Measurements from ENCODE around the gene PSAP. TPM values are rescaled to one million over a fixed set of nuclear protein-coding genes. Genes with fewer than 3 reads are reported as not detected.
"Not testable (repeated sequence)": the region's sequence is repeated elsewhere in the genome, so short reads cannot be mapped to it uniquely, and the experiment has no call there.

PSAP gene
- total and polyA plus RNA-seq, 4 donors, result 255 to 671 (median 472) TPM

DNA sequence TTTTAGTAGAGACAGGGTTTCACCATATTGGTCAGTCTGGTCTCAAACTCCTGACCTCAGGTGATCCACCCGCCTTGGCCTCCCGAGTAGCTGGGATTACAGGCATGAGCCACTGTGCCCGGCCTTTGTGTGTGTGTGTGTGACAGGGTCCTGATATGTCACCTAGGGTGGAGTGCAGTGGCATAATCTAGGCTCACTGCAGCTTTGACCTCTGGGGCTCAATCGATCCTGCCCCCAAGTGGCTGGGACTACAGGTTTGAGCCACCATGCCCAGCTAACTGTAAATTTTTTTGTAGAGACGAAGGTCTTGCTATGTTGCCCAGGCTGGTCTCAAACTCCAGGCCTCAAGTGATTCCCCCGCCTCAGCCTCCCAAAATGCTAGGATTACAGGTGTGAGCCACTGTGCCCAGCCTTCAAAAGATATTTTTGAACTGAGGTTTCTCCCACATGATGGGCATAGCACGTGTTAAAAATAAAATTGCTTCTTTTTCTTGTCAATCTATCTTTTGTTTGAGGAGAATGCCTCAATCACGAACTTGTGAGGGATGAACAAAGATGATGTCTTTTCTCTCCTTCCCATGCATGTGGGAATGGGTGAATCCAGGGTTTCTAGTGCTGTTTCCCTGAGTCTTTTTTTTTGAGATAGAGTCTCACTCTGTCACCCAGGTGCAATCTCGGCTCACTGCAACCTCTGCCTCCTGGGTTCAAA is 30.8 kb upstream of the PSAP start:
- no peaks in the 10 kb centered on the region for H3K4me1 ChIP-seq (ENCODE audit: control insufficient read depth in 4 of 4, insufficient read depth in 4 of 4, low read length in 3 of 4)
- no peaks in the 10 kb centered on the region for H3K36me3 ChIP-seq (ENCODE audit: control insufficient read depth in 4 of 4, insufficient read depth in 3 of 4, low read depth in 1 of 4, low read length in 3 of 4)
- no peaks in the 10 kb centered on the region for H3K9me3 ChIP-seq (ENCODE audit: control insufficient read depth in 4 of 4, low read length in 3 of 4)
- TF ChIP-seq FOXA1 (IDR thresholded peaks at IDR 0.05) (no peak), TAF1 (conservative IDR thresholded peaks at IDR 0.05) (no peak)
- TF ChIP-seq, protein P1, sequence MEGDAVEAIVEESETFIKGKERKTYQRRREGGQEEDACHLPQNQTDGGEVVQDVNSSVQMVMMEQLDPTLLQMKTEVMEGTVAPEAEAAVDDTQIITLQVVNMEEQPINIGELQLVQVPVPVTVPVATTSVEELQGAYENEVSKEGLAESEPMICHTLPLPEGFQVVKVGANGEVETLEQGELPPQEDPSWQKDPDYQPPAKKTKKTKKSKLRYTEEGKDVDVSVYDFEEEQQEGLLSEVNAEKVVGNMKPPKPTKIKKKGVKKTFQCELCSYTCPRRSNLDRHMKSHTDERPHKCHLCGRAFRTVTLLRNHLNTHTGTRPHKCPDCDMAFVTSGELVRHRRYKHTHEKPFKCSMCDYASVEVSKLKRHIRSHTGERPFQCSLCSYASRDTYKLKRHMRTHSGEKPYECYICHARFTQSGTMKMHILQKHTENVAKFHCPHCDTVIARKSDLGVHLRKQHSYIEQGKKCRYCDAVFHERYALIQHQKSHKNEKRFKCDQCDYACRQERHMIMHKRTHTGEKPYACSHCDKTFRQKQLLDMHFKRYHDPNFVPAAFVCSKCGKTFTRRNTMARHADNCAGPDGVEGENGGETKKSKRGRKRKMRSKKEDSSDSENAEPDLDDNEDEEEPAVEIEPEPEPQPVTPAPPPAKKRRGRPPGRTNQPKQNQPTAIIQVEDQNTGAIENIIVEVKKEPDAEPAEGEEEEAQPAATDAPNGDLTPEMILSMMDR (IDR thresholded peaks at IDR 0.05; ENCODE audit: low read depth, low read length, missing input control), result no peak
- TF ChIP-seq, protein P2, sequence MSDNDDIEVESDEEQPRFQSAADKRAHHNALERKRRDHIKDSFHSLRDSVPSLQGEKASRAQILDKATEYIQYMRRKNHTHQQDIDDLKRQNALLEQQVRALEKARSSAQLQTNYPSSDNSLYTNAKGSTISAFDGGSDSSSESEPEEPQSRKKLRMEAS (IDR thresholded peaks at IDR 0.05), result no peak
- no peak overlapping the region for H3K4me3 ChIP-seq (ENCODE audit: low read depth in 1 of 3, low read length in 3 of 3)
- no peak for DNase-seq (ENCODE audit: low spot score)
- H3K27me3 ChIP-seq (ENCODE audit: control insufficient read depth in 4 of 4, insufficient read depth in 4 of 4, low read length in 3 of 4), result no peaks in the 10 kb centered on the region
- no peak overlapping the region for H3K9ac ChIP-seq (ENCODE audit: low read depth in 1 of 2, low read length in 2 of 2)
- WGBS, result 90% methylated on average over 9 of the region's 9 CpGs
- no peak overlapping the region for H3K27ac ChIP-seq (ENCODE audit: low read depth in 1 of 2, low read length in 2 of 2)

DNA sequence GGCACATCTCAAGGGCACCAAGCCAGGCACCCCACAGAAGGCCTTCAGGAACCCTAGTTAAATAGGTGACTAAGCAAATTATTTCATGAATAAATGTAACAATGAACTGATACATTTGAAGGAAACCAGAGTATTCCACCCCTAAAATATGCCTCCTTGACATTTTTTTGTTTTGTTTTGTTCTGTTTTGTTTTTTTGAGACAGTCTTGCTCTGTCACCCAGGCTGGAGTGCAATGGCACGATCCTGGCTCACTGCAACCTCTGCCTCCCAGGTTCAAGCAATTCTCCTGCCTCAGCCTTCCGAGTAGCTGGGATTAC is 30.2 kb upstream of the PSAP start:
- not testable (repeated sequence) for H3K4me3 ChIP-seq (ENCODE audit: low read depth in 1 of 3, low read length in 3 of 3); H3K36me3 ChIP-seq (ENCODE audit: control insufficient read depth in 4 of 4, insufficient read depth in 3 of 4, low read depth in 1 of 4, low read length in 3 of 4); DNase-seq (ENCODE audit: low spot score); H3K27ac ChIP-seq (ENCODE audit: low read depth in 1 of 2, low read length in 2 of 2); H3K9me3 ChIP-seq (ENCODE audit: control insufficient read depth in 4 of 4, low read length in 3 of 4); H3K9ac ChIP-seq (ENCODE audit: low read depth in 1 of 2, low read length in 2 of 2); H3K27me3 ChIP-seq (ENCODE audit: control insufficient read depth in 4 of 4, insufficient read depth in 4 of 4, low read length in 3 of 4); H3K4me1 ChIP-seq (ENCODE audit: control insufficient read depth in 4 of 4, insufficient read depth in 4 of 4, low read length in 3 of 4)
- 95% methylated on average over 2 of the region's 2 CpGs for WGBS

DNA sequence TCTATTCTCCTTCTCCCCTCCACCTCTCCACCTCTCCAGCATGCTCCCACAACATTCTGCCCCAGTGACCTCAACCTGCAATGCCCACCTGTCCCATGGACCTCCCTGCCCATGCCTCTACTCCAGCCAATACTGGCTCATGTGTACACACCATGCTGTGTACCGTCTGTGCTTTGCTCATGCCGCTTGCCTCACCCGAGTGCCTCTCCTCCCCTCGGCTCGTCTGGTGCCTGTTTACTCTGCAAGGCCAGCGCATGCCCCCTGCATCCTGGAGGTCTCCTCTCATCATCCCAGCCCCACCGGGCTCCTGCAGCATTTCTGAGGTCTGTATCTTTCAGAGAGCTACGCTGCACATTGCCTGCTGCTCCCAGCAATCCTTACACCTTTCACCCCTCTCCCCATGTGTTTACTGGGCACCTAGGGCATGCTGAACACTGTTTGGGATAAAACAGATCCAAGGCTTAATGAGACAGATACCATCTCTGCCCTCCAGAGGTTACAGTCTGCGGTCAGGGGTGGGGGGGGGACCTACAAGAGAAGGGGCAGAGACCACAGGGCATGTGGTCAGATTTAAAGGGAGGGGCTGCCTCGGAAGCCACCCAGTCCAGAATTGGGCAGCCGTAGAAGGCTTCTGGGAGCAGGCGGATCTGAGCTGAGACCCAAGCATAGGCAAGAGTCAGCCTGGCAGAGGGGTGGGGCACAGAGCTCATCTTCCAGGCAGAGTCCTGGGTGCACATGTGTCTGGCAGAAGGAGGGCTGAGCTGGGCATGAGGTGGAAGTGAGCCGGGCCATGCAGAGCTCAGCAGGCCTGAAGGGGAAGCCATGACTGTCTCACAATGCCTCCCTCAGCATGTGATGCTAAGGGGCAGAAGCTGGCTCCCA is 29.6 kb upstream of the PSAP start:
- Histone ChIP-seq H3K4me1 (ENCODE audit: control insufficient read depth in 4 of 4, insufficient read depth in 4 of 4, low read length in 3 of 4) (no peaks in the 10 kb centered on the region), H3K27ac (ENCODE audit: low read depth in 1 of 2, low read length in 2 of 2) (no peak overlapping the region), H3K4me3 (ENCODE audit: low read depth in 1 of 3, low read length in 3 of 3) (no peak overlapping the region), H3K9me3 (ENCODE audit: control insufficient read depth in 4 of 4, low read length in 3 of 4) (no peaks in the 10 kb centered on the region), H3K9ac (ENCODE audit: low read depth in 1 of 2, low read length in 2 of 2) (no peak overlapping the region), H3K27me3 (ENCODE audit: control insufficient read depth in 4 of 4, insufficient read depth in 4 of 4, low read length in 3 of 4) (no peaks in the 10 kb centered on the region), H3K36me3 (ENCODE audit: control insufficient read depth in 4 of 4, insufficient read depth in 3 of 4, low read depth in 1 of 4, low read length in 3 of 4) (no peaks in the 10 kb centered on the region)
- no peak for TF ChIP-seq TAF1 (conservative IDR thresholded peaks at IDR 0.05)
- TF ChIP-seq, protein P1 (IDR thresholded peaks at IDR 0.05; ENCODE audit: low read depth, low read length, missing input control), result no peak
- no peak for TF ChIP-seq YY1 (IDR thresholded peaks at IDR 0.05)
- TF ChIP-seq RXRA (IDR thresholded peaks at IDR 0.05), result no peak
- TF ChIP-seq GABPA (IDR thresholded peaks at IDR 0.05 in 1 of 2, conservative IDR thresholded peaks at IDR 0.05 in 1 of 2), result no peak
- TF ChIP-seq NR2F2 (IDR thresholded peaks at IDR 0.05), result no peak
- TF ChIP-seq, protein P3, sequence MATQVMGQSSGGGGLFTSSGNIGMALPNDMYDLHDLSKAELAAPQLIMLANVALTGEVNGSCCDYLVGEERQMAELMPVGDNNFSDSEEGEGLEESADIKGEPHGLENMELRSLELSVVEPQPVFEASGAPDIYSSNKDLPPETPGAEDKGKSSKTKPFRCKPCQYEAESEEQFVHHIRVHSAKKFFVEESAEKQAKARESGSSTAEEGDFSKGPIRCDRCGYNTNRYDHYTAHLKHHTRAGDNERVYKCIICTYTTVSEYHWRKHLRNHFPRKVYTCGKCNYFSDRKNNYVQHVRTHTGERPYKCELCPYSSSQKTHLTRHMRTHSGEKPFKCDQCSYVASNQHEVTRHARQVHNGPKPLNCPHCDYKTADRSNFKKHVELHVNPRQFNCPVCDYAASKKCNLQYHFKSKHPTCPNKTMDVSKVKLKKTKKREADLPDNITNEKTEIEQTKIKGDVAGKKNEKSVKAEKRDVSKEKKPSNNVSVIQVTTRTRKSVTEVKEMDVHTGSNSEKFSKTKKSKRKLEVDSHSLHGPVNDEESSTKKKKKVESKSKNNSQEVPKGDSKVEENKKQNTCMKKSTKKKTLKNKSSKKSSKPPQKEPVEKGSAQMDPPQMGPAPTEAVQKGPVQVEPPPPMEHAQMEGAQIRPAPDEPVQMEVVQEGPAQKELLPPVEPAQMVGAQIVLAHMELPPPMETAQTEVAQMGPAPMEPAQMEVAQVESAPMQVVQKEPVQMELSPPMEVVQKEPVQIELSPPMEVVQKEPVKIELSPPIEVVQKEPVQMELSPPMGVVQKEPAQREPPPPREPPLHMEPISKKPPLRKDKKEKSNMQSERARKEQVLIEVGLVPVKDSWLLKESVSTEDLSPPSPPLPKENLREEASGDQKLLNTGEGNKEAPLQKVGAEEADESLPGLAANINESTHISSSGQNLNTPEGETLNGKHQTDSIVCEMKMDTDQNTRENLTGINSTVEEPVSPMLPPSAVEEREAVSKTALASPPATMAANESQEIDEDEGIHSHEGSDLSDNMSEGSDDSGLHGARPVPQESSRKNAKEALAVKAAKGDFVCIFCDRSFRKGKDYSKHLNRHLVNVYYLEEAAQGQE (IDR thresholded peaks at IDR 0.05), result no peak
- TF ChIP-seq HNF4G (IDR thresholded peaks at IDR 0.05), result no peak
- no peak for TF ChIP-seq RAD21 (IDR thresholded peaks at IDR 0.05)
- TF ChIP-seq, protein P4, sequence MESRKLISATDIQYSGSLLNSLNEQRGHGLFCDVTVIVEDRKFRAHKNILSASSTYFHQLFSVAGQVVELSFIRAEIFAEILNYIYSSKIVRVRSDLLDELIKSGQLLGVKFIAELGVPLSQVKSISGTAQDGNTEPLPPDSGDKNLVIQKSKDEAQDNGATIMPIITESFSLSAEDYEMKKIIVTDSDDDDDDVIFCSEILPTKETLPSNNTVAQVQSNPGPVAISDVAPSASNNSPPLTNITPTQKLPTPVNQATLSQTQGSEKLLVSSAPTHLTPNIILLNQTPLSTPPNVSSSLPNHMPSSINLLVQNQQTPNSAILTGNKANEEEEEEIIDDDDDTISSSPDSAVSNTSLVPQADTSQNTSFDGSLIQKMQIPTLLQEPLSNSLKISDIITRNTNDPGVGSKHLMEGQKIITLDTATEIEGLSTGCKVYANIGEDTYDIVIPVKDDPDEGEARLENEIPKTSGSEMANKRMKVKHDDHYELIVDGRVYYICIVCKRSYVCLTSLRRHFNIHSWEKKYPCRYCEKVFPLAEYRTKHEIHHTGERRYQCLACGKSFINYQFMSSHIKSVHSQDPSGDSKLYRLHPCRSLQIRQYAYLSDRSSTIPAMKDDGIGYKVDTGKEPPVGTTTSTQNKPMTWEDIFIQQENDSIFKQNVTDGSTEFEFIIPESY (IDR thresholded peaks at IDR 0.05), result no peak
- no peak for TF ChIP-seq JUND (IDR thresholded peaks at IDR 0.05)
- TF ChIP-seq, protein P5, sequence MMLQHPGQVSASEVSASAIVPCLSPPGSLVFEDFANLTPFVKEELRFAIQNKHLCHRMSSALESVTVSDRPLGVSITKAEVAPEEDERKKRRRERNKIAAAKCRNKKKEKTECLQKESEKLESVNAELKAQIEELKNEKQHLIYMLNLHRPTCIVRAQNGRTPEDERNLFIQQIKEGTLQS (IDR thresholded peaks at IDR 0.05), result no peak
- TF ChIP-seq EGR1 (IDR thresholded peaks at IDR 0.05; ENCODE audit: low read depth in 2 of 2), result no peak
- 66% methylated on average over 13 of the region's 13 CpGs for WGBS
- DNase-seq (ENCODE audit: low spot score), result no peak

Data from liver (tissue), 9 donors.